GM12872 (cell line): ENCODE results near the gene HDAC9.

Source experiments
- CTCF ChIP-seq: IDR thresholded peaks from 3 replicates; pipeline ENCODE4 v1.5.1; 2011; ENCODE audit warnings: low read depth, mild to moderate bottlenecking, low read length, moderate library complexity; ENCODE audit not compliant: insufficient read depth

HDAC9 gene

GRCh38 chr7:18461785-18462467 is 33.6 kb upstream of the HDAC9 start:
- TF ChIP-seq CTCF: no peak

GRCh38 chr7:18464830-18465229 is 30.7 kb upstream of the HDAC9 start:
- TF ChIP-seq CTCF: no peak

- no peak for TF ChIP-seq CTCF
Measured at GRCh38 chr7:18467011-18467410, 28.5 kb upstream of the HDAC9 start.

- no peak for TF ChIP-seq CTCF
Measured at GRCh38 chr7:18468795-18469194, 26.8 kb upstream of the HDAC9 start.

- no peak for TF ChIP-seq CTCF
Measured at GRCh38 chr7:18469316-18469715, 26.2 kb upstream of the HDAC9 start.

GRCh38 chr7:18471476-18472160 is 23.9 kb upstream of the HDAC9 start:
- TF ChIP-seq CTCF: no peak

- no peak for TF ChIP-seq CTCF
Measured at GRCh38 chr7:18472161-18472483, 23.4 kb upstream of the HDAC9 start.
